ENCODE data around the gene PCSK6.

Gene PCSK6

DNA sequence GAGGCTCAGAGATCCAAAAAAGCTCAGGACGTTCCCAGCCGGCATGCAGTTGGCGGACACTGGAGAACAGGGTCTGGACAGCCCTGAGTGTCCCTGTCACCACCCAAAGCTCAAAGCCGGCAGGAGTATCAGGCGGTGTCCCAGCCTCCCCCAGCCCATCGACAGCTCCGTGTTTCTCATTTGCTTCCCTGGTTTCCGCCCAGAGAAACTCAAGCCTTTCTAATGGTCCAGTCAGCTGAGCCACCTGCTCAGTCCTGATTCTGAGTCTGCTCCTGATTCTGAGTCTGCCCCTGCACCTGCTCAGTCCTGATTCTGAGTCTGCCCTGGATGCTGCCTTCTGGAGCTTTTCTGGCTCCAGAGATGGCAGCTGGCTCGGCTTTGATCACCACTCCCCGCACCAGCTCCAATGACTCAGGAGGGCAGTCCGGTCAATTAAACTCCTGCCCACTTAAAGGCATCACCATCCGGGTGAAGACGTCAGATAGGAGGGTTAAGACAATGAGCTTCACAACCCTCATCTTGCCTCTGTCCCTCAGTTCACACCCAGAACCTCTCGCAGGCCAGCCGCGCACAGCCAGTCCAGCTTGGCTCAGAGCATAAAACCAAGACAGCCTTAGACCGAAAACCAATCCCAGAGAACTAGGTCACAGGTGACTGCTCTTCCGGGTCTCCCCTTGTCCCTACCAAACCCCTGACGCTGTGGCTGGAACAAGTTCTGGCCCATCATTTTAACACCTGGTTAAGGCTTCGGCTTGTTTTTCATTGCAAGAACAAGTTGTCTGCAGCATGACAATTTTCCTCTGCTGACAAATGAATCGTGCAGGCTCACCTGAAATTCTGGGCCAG lies 6.8 kb downstream of the PCSK6 start:
- DNase-seq (ENCODE audit: low read depth in 2 of 2): no peak
- TF ChIP-seq, protein P1, sequence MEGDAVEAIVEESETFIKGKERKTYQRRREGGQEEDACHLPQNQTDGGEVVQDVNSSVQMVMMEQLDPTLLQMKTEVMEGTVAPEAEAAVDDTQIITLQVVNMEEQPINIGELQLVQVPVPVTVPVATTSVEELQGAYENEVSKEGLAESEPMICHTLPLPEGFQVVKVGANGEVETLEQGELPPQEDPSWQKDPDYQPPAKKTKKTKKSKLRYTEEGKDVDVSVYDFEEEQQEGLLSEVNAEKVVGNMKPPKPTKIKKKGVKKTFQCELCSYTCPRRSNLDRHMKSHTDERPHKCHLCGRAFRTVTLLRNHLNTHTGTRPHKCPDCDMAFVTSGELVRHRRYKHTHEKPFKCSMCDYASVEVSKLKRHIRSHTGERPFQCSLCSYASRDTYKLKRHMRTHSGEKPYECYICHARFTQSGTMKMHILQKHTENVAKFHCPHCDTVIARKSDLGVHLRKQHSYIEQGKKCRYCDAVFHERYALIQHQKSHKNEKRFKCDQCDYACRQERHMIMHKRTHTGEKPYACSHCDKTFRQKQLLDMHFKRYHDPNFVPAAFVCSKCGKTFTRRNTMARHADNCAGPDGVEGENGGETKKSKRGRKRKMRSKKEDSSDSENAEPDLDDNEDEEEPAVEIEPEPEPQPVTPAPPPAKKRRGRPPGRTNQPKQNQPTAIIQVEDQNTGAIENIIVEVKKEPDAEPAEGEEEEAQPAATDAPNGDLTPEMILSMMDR (IDR thresholded peaks at IDR 0.05; ENCODE audit: low read depth, low read length): no peak
- H3K4me3 ChIP-seq (replicated peaks in 1 of 2; ENCODE audit: low read depth in 2 of 2, low read length in 2 of 2): no peak overlapping the region

DNA sequence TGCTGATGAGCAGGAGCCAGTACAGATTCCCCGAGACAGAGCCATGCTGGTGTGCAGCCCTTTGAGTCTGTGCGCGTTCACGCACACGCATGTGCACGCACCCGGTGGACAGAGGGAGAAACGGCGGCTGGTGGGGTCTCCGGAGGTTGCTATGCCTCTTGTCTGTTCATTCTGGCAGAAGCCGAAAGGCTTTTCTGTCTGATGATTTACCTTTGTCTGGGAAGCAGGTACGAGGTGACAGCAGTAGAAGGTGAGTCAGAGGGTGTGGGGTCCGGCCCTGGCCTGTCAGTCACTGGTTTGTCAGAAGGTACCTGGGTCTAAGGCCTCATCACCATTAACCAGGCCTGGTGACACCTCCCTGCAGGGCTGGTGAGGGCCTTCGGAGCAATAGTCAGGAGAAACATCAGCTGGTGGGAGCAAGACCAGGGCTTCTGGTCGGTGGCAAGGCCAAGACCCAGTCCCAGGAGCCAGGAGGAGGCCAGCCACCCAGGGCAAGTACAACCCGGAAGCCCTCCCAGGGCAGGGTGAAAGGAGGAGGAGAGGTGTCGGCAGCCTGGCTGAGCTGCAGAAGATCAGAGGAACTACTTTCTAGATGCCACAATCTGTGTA lies 7.5 kb downstream of the PCSK6 start:
- H3K4me3 ChIP-seq (replicated peaks in 1 of 2; ENCODE audit: low read depth in 2 of 2, low read length in 2 of 2): no peak overlapping the region
- no peak for DNase-seq (ENCODE audit: low read depth in 2 of 2)
- TF ChIP-seq, protein P1 (IDR thresholded peaks at IDR 0.05; ENCODE audit: low read depth, low read length): no peak

- TF ChIP-seq, protein P1 (IDR thresholded peaks at IDR 0.05; ENCODE audit: low read depth, low read length): no peak
- H3K4me3 ChIP-seq (replicated peaks in 1 of 2; ENCODE audit: low read depth in 2 of 2, low read length in 2 of 2): no peak overlapping the region
- no peak for DNase-seq (ENCODE audit: low read depth in 2 of 2)
Measured at GRCh38 chr15:101481381-101481705, 8.2 kb downstream of the PCSK6 start.

- no peak overlapping the region for H3K4me3 ChIP-seq (replicated peaks in 1 of 2; ENCODE audit: low read depth in 2 of 2, low read length in 2 of 2)
- TF ChIP-seq, protein P1 (IDR thresholded peaks at IDR 0.05; ENCODE audit: low read depth, low read length): no peak
- no peak for DNase-seq (ENCODE audit: low read depth in 2 of 2)
Measured at GRCh38 chr15:101480613-101481380, 8.7 kb downstream of the PCSK6 start.

GRCh38 chr15:101479851-101480612 lies 9.5 kb downstream of the PCSK6 start:
- no peak for DNase-seq (ENCODE audit: low read depth in 2 of 2)
- no peak overlapping the region for H3K4me3 ChIP-seq (replicated peaks in 1 of 2; ENCODE audit: low read depth in 2 of 2, low read length in 2 of 2)
- TF ChIP-seq, protein P1 (IDR thresholded peaks at IDR 0.05; ENCODE audit: low read depth, low read length): no peak

DNA sequence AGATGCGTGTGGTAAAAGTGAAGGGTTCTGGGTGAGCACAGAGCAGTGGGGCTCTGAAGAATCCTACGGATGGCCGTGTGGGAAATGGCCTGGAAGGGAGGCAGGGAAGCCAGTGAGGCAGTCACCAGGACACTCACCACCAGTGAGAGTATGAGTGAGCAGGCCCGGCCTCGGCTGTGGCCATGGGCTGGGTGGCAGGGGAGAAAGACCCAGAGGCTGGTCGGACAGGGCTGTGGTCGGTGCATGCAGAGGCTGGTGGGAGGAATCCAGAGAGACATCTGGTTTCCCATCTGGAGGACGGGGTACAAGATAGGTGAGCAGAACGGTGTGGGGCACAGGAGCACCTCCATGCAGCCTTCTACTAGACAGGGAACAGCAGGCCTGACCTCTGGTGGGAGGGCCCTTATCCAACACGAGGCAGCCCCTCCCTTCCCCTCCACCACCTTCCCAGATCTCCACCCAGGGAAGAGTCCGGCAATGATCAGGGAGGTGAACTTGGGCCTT lies 10.1 kb downstream of the PCSK6 start:
- no peak overlapping the region for H3K4me3 ChIP-seq (replicated peaks in 1 of 2; ENCODE audit: low read depth in 2 of 2, low read length in 2 of 2)
- DNase-seq (ENCODE audit: low read depth in 2 of 2): no peak
- TF ChIP-seq, protein P1 (IDR thresholded peaks at IDR 0.05; ENCODE audit: low read depth, low read length): no peak

Data from cardiac fibroblast (primary cell).